Astrocyte of the cerebellum (primary cell): Measurements from ENCODE around the gene HBG1.

Experiments used
- DNase-seq: peaks from one replicate; pipeline ENCODE4 v3.0.0-alpha.2; 2011; ENCODE audit warnings: low read depth
- H3K4me3 ChIP-seq: 2 replicates; pipeline ENCODE4 v1.5.1; 2011; ENCODE audit warnings: mild to moderate bottlenecking, low read depth, low read length, moderate library complexity
- CTCF ChIP-seq: IDR thresholded peaks from 2 replicates; pipeline ENCODE4 v1.5.1; 2012; ENCODE audit warnings: low read length, low read depth, moderate library complexity, mild to moderate bottlenecking; ENCODE audit errors: missing control alignments
- in situ Hi-C: cut with HindIII; loops from 2 replicates; pipeline ENCODE4 v1.10.0; 2017; ENCODE audit warnings: low sequenced_read_pairs

The HBG1 gene

GRCh38 chr11:5233307-5233706 lies 16.4 kb downstream of the HBG1 start:
- no peak for DNase-seq
- TF ChIP-seq CTCF = no peak

GRCh38 chr11:5232821-5233220 lies 16.8 kb downstream of the HBG1 start:
- no peak for DNase-seq
- no peak overlapping the region for H3K4me3 ChIP-seq
- TF ChIP-seq CTCF = no peak
- in situ Hi-C loops = no loop called here

More at GRCh38 chr11:5233307-5233706, 16.4 kb downstream of the HBG1 start:
- in situ Hi-C loops = no loop called here
- H3K4me3 ChIP-seq = no peak overlapping the region

- in situ Hi-C loops = no loop called here
- no peak for DNase-seq
- no peak for TF ChIP-seq CTCF
- H3K4me3 ChIP-seq = no peak overlapping the region
Measured at GRCh38 chr11:5232176-5232575, 17.5 kb downstream of the HBG1 start.

- in situ Hi-C loops = no loop called here
Measured at GRCh38 chr11:5231111-5231510, 18.5 kb downstream of the HBG1 start.

GRCh38 chr11:5230266-5230665 lies 19.4 kb downstream of the HBG1 start:
- H3K4me3 ChIP-seq = no peak overlapping the region
- TF ChIP-seq CTCF = no peak
- in situ Hi-C loops = no loop called here
- DNase-seq = no peak

More at GRCh38 chr11:5231111-5231510, 18.5 kb downstream of the HBG1 start:
- no peak overlapping the region for H3K4me3 ChIP-seq
- DNase-seq = no peak
- TF ChIP-seq CTCF = no peak

GRCh38 chr11:5229796-5230195 lies 19.9 kb downstream of the HBG1 start:
- no peak for TF ChIP-seq CTCF
- no peak overlapping the region for H3K4me3 ChIP-seq
- DNase-seq = no peak
- in situ Hi-C loops = no loop called here

GRCh38 chr11:5229356-5229755 lies 20.3 kb downstream of the HBG1 start:
- DNase-seq = no peak
- no peak for TF ChIP-seq CTCF
- no peak overlapping the region for H3K4me3 ChIP-seq
- in situ Hi-C loops = no loop called here
